Large intestine (tissue), 3 donors: ENCODE measurements around the gene SIVA1. TPM values are rescaled to one million over a fixed set of nuclear protein-coding genes. Genes with fewer than 3 reads are reported as not detected.

Experiments
- DNase-seq, 2 donors: peaks; one replicate each; pipeline versions ENCODE4 v3.0.0 to v3.0.0-alpha.2; 2013
- H3K27ac ChIP-seq: one replicate; pipeline ENCODE4 v1.5.1; 2013; ENCODE audit warnings: low read length
- H3K27me3 ChIP-seq: 2 replicates; pipeline ENCODE4 v1.6.1; 2013; ENCODE audit warnings: low read length; ENCODE audit not compliant: control insufficient read depth, insufficient read depth
- H3K36me3 ChIP-seq: 2 replicates; pipeline ENCODE4 v1.6.1; 2013; ENCODE audit warnings: low read length; ENCODE audit not compliant: control insufficient read depth, insufficient read depth
- H3K4me1 ChIP-seq: one replicate; pipeline ENCODE4 v1.6.1; 2013; ENCODE audit warnings: low read length; ENCODE audit not compliant: control insufficient read depth, insufficient read depth
- H3K4me3 ChIP-seq: one replicate; pipeline ENCODE4 v1.5.1; 2013; ENCODE audit warnings: low read length
- H3K9me3 ChIP-seq: one replicate; pipeline ENCODE4 v1.6.1; 2013; ENCODE audit warnings: mild to moderate bottlenecking, low read depth, low read length, moderate library complexity; ENCODE audit not compliant: control insufficient read depth
- WGBS: methylation state at CpG from one replicate; pipeline ENCODE4 v1.1.5; 2013; ENCODE audit warnings: low lambda C conversion rate; ENCODE audit not compliant: insufficient coverage; 5-methylcytosine and 5-hydroxymethylcytosine counted together
- polyA plus RNA-seq: library from polyadenylated mRNA; unstranded; fragments of 120-200 nt; gene quantifications from one replicate; pipeline ENCODE4 v1.2.1, GENCODE V29; 2013

The SIVA1 gene
- polyA plus RNA-seq, 1 donor, result 86.4 TPM

- Histone ChIP-seq H3K9me3 (peaks cover 2% of the 10 kb centered on the region), H3K27me3 (no peaks in the 10 kb centered on the region), H3K4me3 (peak overlapping the region; percentile 64), H3K36me3 (no peaks in the 10 kb centered on the region), H3K27ac (peak overlapping the region; percentile 76), H3K4me1 (peaks cover 57% of the 10 kb centered on the region)
- peak in 1 of 2 donors; percentile 45 for DNase-seq
- WGBS, result 10% methylated on average over 2 of the region's 21 CpGs
Measured at GRCh38 chr14:104799244-104800014, 46.5 kb downstream of the SIVA1 start.

GRCh38 chr14:104800015-104800770 is 47.2 kb downstream of the SIVA1 start:
- H3K9me3 ChIP-seq, result peaks cover 2% of the 10 kb centered on the region
- peak overlapping the region; percentile 64 for H3K4me3 ChIP-seq
- no peaks in the 10 kb centered on the region for H3K27me3 ChIP-seq
- H3K36me3 ChIP-seq, result no peaks in the 10 kb centered on the region
- no CpG with 5 or more reads among the region's 83 CpGs for WGBS
- DNase-seq, result peak; percentile 75 to 89
- peaks cover 57% of the 10 kb centered on the region for H3K4me1 ChIP-seq
- peak overlapping the region; percentile 76 for H3K27ac ChIP-seq

GRCh38 chr14:104800771-104801519 is 48.0 kb downstream of the SIVA1 start, which contains the start of gene ZBTB42:
Gene ZBTB42 (plus strand): TSS chr14:104801101. CDS start chr14:104801198, 97 bp downstream.
- peak; percentile 87 to 94 for DNase-seq
- Histone ChIP-seq H3K4me1 (peaks cover 55% of the 10 kb centered on the region), H3K9me3 (peaks cover 2% of the 10 kb centered on the region), H3K36me3 (no peaks in the 10 kb centered on the region), H3K27me3 (no peaks in the 10 kb centered on the region), H3K27ac (peak within 1 kb of the TSS; percentile 76), H3K4me3 (peak within 1 kb of the TSS; percentile 64)
- no CpG with 5 or more reads among the region's 105 CpGs for WGBS

GRCh38 chr14:104801520-104802393 is 48.8 kb downstream of the SIVA1 start:
- Histone ChIP-seq H3K36me3 (no peaks in the 10 kb centered on the region), H3K9me3 (peaks cover 2% of the 10 kb centered on the region), H3K4me1 (peaks cover 47% of the 10 kb centered on the region), H3K4me3 (peak overlapping the region; percentile 55), H3K27me3 (no peaks in the 10 kb centered on the region), H3K27ac (no peak overlapping the region)
- no CpG with 5 or more reads among the region's 45 CpGs for WGBS
- DNase-seq, result no peak

- Histone ChIP-seq H3K4me1 (peaks cover 38% of the 10 kb centered on the region), H3K27me3 (no peaks in the 10 kb centered on the region), H3K9me3 (peaks cover 2% of the 10 kb centered on the region), H3K36me3 (no peaks in the 10 kb centered on the region), H3K27ac (no peak overlapping the region), H3K4me3 (no peak overlapping the region)
- no peak for DNase-seq
- WGBS, result 80% methylated on average over 1 of the region's 20 CpGs
Measured at GRCh38 chr14:104802394-104803184, 49.6 kb downstream of the SIVA1 start.

- no peak for DNase-seq
- peaks cover 2% of the 10 kb centered on the region for H3K9me3 ChIP-seq
- no CpG with 5 or more reads among the region's 19 CpGs for WGBS
- no peak overlapping the region for H3K27ac ChIP-seq
- H3K4me1 ChIP-seq, result peaks cover 30% of the 10 kb centered on the region
- H3K4me3 ChIP-seq, result no peak overlapping the region
- H3K27me3 ChIP-seq, result no peaks in the 10 kb centered on the region
- H3K36me3 ChIP-seq, result no peaks in the 10 kb centered on the region
Measured at GRCh38 chr14:104803280-104803911, 50.4 kb downstream of the SIVA1 start.

GRCh38 chr14:104803912-104804410 is 51.0 kb downstream of the SIVA1 start:
- peaks cover 26% of the 10 kb centered on the region for H3K4me1 ChIP-seq
- DNase-seq, result no peak
- no peaks in the 10 kb centered on the region for H3K27me3 ChIP-seq
- H3K9me3 ChIP-seq, result peaks cover 2% of the 10 kb centered on the region
- H3K27ac ChIP-seq, result no peak overlapping the region
- WGBS, result no CpG with 5 or more reads among the region's 15 CpGs
- H3K4me3 ChIP-seq, result no peak overlapping the region
- H3K36me3 ChIP-seq, result no peaks in the 10 kb centered on the region

- H3K4me3 ChIP-seq, result no peak overlapping the region
- H3K36me3 ChIP-seq, result no peaks in the 10 kb centered on the region
- WGBS, result no CpG with 5 or more reads among the region's 18 CpGs
- no peak for DNase-seq
- H3K27ac ChIP-seq, result no peak overlapping the region
- peaks cover 2% of the 10 kb centered on the region for H3K9me3 ChIP-seq
- H3K27me3 ChIP-seq, result no peaks in the 10 kb centered on the region
- peaks cover 23% of the 10 kb centered on the region for H3K4me1 ChIP-seq
Measured at GRCh38 chr14:104804481-104805325, 51.8 kb downstream of the SIVA1 start.
